Urothelium cell line (cell line): ENCODE measurements around the gene SH2B3.
"Not testable (repeated sequence)": the region's sequence is repeated elsewhere in the genome, so short reads cannot be mapped to it uniquely, and the experiment has no call there.

Experiments used
- DNase-seq: peaks from one replicate; pipeline ENCODE4 v3.0.0; 2011; ENCODE audit warnings: low spot score, mixed read lengths
- FAIRE-seq: peaks from 2 replicates; lab custom pipeline; 2011; peaks lifted over from hg19 to GRCh38; lab: Jason Lieb, UNC

The SH2B3 gene

DNA sequence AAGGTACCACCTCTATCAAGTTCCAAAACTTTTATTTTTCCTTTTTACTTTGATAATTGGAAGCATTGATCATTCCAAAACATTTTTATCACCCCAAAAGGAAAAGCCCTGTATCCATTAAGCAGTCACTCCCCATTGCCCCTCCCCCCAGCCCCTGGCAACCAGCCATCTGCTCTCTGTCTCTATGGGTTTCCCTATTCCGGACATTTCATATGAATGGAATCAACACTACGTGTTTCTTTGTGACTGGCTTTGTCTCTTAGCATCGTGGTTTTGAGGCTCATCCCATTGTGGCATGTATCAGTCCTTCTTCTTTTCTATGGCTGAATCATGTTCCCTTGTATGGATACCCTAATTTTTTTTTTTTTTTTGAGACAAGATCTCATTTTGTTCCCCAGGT, 18.8 kb upstream of the SH2B3 start:
- no peak for DNase-seq
- no peak for FAIRE-seq

DNA sequence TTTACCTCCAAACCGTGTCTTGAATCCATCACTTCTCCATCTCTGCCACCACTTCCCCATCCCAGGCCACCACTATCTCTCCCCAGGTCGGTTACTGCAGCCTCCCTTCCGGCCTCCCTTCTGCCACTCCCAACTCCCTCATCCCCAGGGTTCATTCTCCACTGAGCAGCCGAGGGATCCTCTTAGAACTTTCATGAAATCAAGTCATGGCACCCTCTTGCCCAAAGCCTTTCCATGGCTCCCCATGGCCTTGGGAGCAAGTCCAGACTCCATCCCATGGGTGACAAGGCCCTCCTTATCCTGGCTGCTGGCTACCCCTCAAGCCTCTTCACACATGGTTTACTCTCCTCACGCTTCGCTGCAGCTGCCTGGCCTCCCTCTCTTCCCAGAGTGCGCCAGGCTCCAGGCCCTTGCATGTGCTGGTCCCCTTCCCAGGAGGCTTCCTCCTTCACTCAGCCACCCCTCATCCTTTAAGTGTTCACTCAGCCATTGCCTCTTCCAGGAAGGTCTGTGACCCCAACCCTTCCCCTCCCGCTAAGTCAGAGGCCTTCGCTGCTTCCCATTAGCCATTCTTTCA, 17.9 kb upstream of the SH2B3 start:
- no peak for DNase-seq
- FAIRE-seq = no peak

DNA sequence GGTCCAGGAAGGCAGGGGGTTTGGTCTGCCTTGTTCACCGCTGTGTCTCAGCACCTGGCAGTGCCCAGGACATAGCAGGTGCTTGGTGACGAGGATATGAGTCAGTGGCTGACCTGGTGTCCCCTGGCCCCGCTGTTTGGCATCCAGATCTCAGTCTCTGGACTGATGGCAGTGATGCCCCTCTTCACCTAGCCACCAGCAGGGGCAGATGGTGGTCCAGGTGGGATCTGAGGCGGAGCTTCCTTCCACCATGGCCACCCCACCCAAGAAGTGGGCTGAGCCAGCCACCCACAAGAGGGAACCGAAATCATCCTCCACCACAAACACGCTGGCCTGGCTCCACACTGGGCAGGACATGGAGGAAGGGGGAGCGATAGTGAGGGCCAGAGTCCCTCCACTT, 16.1 kb upstream of the SH2B3 start:
- FAIRE-seq = no peak
- DNase-seq = no peak

DNA sequence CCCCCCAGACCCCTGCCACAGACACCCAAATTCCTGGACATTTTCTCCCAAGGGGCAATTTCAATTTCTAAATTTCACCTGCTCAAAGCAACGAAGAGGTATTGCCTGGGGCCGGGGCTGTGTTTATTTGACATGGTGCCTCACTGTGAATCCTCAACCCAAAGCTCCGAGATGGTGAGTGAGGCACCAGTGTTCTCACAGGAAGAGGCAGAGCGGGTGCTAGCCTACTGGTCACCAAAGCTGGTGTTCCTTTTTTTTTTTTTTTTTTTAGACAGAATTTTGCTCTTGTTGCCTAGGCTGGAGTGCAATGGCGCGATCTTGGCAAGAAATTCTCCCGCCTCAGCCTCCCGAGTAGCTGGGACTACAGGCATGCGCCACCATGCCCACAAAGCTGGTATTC, 14.8 kb upstream of the SH2B3 start:
- no peak for FAIRE-seq
- DNase-seq = no peak

GRCh38 chr12:111393700-111394300, 11.9 kb upstream of the SH2B3 start:
- DNase-seq (no peak), FAIRE-seq (no peak)

- DNase-seq = no peak
- no peak for FAIRE-seq
These were observed 11.2 kb upstream of the SH2B3 start for GRCh38 chr12:111394480-111394879.

- no peak for DNase-seq
- no peak for FAIRE-seq
These were observed 10.2 kb upstream of the SH2B3 start for GRCh38 chr12:111395336-111396187.

GRCh38 chr12:111396271-111396670, 9.5 kb upstream of the SH2B3 start:
- FAIRE-seq, DNase-seq: not testable (repeated sequence)

- DNase-seq (peak; percentile 88), FAIRE-seq (no peak)
These were observed 8.8 kb upstream of the SH2B3 start for GRCh38 chr12:111396726-111397445.

DNA sequence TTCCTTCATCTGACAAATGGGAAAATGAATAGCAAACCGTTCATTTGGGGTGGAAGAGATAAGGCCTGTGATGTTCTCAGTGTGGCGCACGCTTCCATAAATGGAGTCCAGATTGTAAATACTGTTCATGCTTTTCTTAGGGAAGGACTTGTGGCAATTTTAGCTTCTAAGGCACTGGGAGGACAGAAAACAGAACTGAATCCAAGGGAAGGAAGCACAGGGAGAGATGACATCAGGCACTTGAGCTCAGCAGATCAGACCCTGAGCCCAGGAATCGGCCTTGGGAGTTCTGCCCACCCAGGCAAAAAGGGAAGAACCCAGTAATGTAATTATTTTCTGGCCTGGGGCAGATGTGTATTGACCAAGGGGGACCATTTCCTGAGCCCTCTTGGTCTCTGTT, 7.2 kb upstream of the SH2B3 start:
- DNase-seq (no peak), FAIRE-seq (no peak)

DNA sequence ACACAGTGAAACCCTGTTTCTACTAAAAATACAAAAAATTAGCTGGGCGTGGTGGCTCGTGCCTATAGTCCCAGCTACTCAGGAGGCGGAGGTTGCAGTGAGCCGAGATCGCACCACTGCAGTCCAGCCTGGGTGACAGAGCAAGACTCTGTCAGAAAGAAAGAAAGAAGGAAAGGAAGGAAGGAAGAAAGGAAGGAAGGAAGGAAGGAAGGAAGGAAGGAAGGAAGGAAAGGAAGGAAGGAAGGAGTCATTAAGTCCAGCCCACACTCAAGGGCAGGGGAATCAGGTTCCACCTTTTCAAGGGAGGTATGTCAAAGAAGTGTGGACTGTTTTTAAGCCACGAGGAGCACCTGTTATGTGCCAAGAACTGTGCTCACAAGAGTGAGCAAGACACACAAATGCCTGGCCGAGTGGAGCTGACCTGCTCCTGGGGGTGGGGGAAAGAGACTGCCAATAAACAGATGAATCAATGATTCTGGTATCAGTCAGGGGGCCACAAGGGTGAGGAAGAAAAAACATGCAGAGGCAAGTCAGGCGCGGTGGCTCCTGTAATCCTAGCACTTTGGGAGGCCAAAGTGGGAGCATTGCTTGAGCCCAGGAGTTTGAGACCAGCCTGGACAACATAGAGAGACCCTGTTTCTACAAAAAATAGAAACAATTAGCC, 5.8 kb upstream of the SH2B3 start:
- not testable (repeated sequence) for DNase-seq, FAIRE-seq

DNA sequence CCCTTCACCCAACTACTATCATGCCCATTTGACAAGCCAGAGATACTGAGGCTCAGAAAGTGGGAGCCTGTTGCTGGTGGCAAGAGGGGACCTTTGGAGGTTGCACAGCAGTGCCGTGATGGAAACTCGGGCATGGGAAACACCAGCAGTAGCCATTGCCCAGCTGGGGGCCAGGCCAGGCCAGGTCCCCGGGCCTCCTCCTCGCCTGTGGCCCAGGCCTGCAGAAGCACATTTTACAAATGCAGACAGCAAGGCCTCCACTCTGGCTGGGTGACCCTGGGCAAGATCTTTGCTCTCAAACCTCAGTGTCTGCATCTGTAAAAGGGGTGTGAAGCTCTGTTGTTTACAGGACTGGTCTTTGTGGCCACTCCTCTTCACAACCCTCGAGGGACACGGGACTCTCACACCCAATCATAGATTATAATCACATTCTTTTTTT, 4.5 kb upstream of the SH2B3 start:
- DNase-seq = no peak
- no peak for FAIRE-seq

- DNase-seq, FAIRE-seq: not testable (repeated sequence)
These were observed 3.3 kb upstream of the SH2B3 start for GRCh38 chr12:111402490-111402824.

GRCh38 chr12:111404362-111405148, 1.2 kb upstream of the SH2B3 start:
- FAIRE-seq (no peak), DNase-seq (peak; percentile 58)

GRCh38 chr12:111405149-111405858, 419 bp upstream of the SH2B3 start:
- peak; percentile 99 for DNase-seq
- FAIRE-seq = no peak

DNA sequence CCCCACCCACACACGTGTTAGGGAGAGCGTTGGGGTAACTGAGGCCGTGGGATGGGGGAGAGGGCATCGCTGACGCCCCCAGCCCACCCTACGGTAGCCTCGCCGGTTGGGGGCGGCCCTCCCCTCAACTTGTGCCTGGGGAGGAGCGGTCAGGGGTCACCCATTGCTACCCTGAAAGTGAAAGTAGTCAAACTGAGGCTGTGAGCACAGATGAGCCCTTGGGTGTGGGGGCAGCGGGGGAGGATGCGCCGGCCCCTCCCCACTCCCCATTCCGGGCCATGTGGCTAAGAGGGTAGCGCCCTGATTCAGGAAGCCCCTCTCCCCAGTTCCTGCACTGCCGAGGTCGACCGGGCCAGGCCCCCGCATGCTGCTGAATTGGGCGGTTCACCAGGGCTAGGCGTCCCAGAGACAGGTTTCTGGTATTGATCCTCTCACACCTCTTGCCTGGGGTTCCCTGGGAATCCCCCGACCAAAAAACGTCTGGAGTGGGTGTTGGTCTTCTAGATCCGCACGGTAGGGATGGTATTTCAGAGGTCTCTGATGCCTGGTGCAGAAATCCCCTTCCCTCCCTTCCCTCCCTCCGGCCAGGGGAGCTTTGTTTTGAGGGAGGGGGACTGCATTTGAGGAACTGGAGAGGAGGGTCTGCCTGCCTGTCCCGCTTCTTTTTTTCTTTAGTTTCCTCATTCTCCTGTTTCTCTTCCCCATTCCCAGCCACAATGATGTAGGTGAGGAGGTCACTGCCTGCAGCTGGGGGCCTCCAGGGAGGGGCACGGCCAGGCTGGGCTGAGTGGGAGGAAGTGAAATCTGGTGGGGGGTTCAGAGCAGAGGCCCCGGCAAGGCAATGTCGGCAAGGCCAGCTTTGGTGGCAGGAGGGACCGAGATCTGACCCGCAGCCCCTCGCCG, 1.0 kb downstream of the SH2B3 start:
- DNase-seq (no peak), FAIRE-seq (no peak)

DNA sequence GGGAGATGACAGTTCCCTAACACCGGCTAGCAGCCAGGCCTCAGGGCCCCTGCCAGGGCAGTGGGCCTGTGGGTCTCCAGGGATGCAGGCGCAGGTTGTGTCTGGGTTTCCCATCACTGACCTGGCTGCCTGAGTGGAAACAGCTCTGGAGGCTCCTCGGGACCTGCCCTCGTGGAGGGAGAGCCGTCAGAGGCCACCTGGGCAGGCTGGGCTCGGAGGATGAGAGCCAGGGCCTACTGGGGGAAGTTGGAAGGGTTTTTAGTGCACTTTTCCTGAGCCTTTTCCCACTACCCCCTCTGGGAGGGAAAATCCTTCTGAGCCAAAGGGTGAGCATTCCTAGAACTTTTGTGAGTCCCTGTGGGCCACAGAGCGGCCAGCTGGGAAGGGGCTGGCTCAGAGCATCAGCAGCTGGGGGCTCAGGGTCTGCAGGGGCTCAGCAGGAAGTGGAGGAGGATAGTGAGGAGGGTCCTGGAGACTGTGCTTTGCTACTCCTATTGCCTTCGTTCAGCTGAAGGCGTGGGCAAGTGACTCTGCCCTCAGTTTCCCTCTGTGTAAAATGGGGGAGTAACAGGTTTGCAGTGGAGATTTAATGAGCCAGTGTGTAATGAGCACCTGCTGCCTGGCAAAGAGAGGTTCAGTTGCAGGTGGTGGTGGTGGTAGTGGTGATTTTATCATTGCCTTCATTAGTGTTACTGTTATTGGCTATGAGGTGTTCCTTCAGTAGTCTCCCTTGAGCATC, 1.8 kb downstream of the SH2B3 start:
- FAIRE-seq = no peak
- DNase-seq = no peak

DNA sequence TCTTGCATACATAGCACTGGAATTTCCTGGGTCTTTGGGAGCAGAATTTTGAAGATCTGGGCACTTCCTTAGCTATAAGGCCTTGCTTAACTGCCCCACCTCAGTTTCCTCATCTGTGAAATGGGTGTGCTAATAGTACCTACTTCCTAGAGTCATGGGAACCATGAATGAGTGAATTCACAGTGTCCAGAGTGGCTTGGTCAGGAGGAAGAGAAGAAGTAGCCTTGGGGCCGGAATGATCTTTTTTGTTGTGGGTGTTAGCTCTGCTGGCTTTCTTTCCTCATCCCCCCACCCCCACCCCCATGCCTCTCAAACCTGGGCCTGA, 2.4 kb downstream of the SH2B3 start:
- no peak for DNase-seq
- no peak for FAIRE-seq
